K562 (cell line): ENCODE results near the gene PPP1R10. TPM values are rescaled to one million over a fixed set of nuclear protein-coding genes. Genes with fewer than 3 reads are reported as not detected.

Experiments used
- ATAC-seq: fragments of 200-7000 bp; cut with Tn5 transposase; 3 replicates; pipeline ENCODE4 v1.9.1; 2020; ENCODE audit warnings: moderate library complexity
- BruUV-seq: library from RNA; stranded (reverse); fragments of 400-500 nt; replicated peaks from 2 replicates; lab custom pipeline; 2021; lab: Mats Ljungman, UMichigan
- CTCF ChIA-PET: fragments of 300-600 bp; formaldehyde crosslinking; extraction: SDS; loops from one replicate; lab custom pipeline; 2021; ENCODE audit warnings: low intra/inter-chr PET ratio; lab: Yijun Ruan, JAX
- POLR2A ChIA-PET: fragments of 300-600, 350-650 bp; sonication (Branson Sonifier 250); formaldehyde crosslinking; extraction: SDS; loops from one replicate; lab custom pipeline; 2021; ENCODE audit warnings: antibody characterized with exemption, inconsistent platforms; lab: Yijun Ruan, JAX
- DNase-seq, 4 experiments: peaks; one replicate each; pipeline versions ENCODE4 v3.0.0 to v3.0.0-alpha.2; 2011 to 2018; ENCODE audit warnings: low spot score in 3 of 4, mixed read lengths in 3 of 4; ENCODE audit errors: extremely low read depth in 1 of 4
- FAIRE-seq: peaks from 2 replicates; lab custom pipeline; 2011; peaks lifted over from hg19 to GRCh38; lab: Jason Lieb, UNC
- H2AFZ ChIP-seq: 2 replicates; pipeline ENCODE4 v1.6.0; 2011; ENCODE audit warnings: low read depth, low read length, control low read depth, inconsistent platforms
- H3K27ac ChIP-seq: fragments of 200-600 bp; 3 replicates; pipeline ENCODE4 v1.8.0; 2011; ENCODE audit warnings: low read depth, mild to moderate bottlenecking, control low read depth, inconsistent platforms, low read length, moderate library complexity, mixed read lengths; ENCODE audit errors: extremely low read depth
- H3K27me3 ChIP-seq, 2 experiments: fragments of 300-600 bp in 1 of 2; 2 replicates in 1 of 2; 3 replicates in 1 of 2; pipeline versions ENCODE4 v1.6.0 to v1.8.0; 2011; ENCODE audit warnings: inconsistent platforms in 2 of 2, low read length in 2 of 2, mild to moderate bottlenecking in 1 of 2, mixed read lengths in 1 of 2, moderate library complexity in 1 of 2; ENCODE audit not compliant: control insufficient read depth in 2 of 2, insufficient read depth in 2 of 2
- H3K36me3 ChIP-seq: fragments of 300-600 bp; 3 replicates; pipeline ENCODE4 v1.8.0; 2011; ENCODE audit warnings: mild to moderate bottlenecking, low read length, inconsistent platforms; ENCODE audit not compliant: control insufficient read depth, insufficient read depth
- H3K4me1 ChIP-seq, 2 experiments: fragments of 200-600 bp in 1 of 2; replicated peaks in 1 of 2; 2 replicates in 1 of 2; 3 replicates in 1 of 2; pipeline versions ENCODE4 v1.5.1 to v1.8.0; 2011; ENCODE audit warnings: inconsistent platforms in 2 of 2, low read length in 2 of 2, mild to moderate bottlenecking in 1 of 2, mixed read lengths in 1 of 2, moderate library complexity in 1 of 2; ENCODE audit not compliant: control insufficient read depth in 2 of 2, insufficient read depth in 2 of 2
- H3K4me2 ChIP-seq: 2 replicates; pipeline ENCODE4 v1.6.1; 2011; ENCODE audit warnings: low read length, control low read depth, inconsistent platforms, mixed read lengths; ENCODE audit not compliant: insufficient read depth
- H3K4me3 ChIP-seq: fragments of 200-600 bp; sonication (generic), shearing (Covaris generic); 2 replicates; pipeline ENCODE4 v1.5.1; 2016; ENCODE audit warnings: control low read depth, inconsistent platforms
- H3K79me2 ChIP-seq: fragments of 200-600 bp; 3 replicates; pipeline ENCODE4 v1.8.0; 2011; ENCODE audit warnings: low read length, inconsistent platforms; ENCODE audit not compliant: control insufficient read depth, insufficient read depth
- H3K9ac ChIP-seq, 2 experiments: 2 replicates each; pipeline versions ENCODE4 v1.6.0 to v1.6.1; 2011; ENCODE audit warnings: low read depth in 2 of 2, low read length in 2 of 2, control low read depth in 1 of 2, inconsistent platforms in 1 of 2, mild to moderate bottlenecking in 1 of 2, mixed read lengths in 1 of 2; ENCODE audit not compliant: insufficient read depth in 1 of 2
- H3K9me1 ChIP-seq: one replicate; pipeline ENCODE4 v1.6.0; 2011; ENCODE audit warnings: inconsistent platforms, mild to moderate bottlenecking, low read length, moderate library complexity; ENCODE audit not compliant: control insufficient read depth, insufficient read depth
- H3K9me3 ChIP-seq: replicated peaks from 2 replicates; pipeline ENCODE4 v1.5.1; 2011; ENCODE audit warnings: low read depth, low read length, inconsistent platforms; ENCODE audit not compliant: control insufficient read depth, insufficient read depth
- H4K20me1 ChIP-seq: replicated peaks from 2 replicates; pipeline ENCODE4 v1.6.1; 2011; ENCODE audit warnings: low read length, inconsistent platforms, mixed read lengths; ENCODE audit not compliant: control insufficient read depth, insufficient read depth
- ARID3A ChIP-seq: IDR thresholded peaks from 2 replicates; pipeline ENCODE4 v1.6.1; 2012; ENCODE audit warnings: low read depth, low read length, improper control_type of control experiment, borderline replicate concordance
- HCFC1 ChIP-seq: IDR thresholded peaks from 2 replicates; pipeline ENCODE4 v1.6.1; 2012; ENCODE audit warnings: low read depth, low read length, improper control_type of control experiment
- MITF ChIP-seq: IDR thresholded peaks from 2 replicates; pipeline ENCODE4 v1.6.1; 2014; ENCODE audit warnings: antibody characterized with exemption
- POLR2A ChIP-seq: fragments of 450-650 bp; conservative IDR thresholded peaks from 2 replicates; pipeline ENCODE4 v1.6.1; 2016
- RBFOX2 ChIP-seq: fragments of 200-400 bp; formaldehyde crosslinking; IDR thresholded peaks from 2 replicates; pipeline ENCODE4 v1.6.1; 2017; ENCODE audit warnings: low read depth, mild to moderate bottlenecking, low read length, moderate library complexity
- ZNF12 ChIP-seq: sonication (generic); formaldehyde crosslinking; IDR thresholded peaks from 2 replicates; pipeline ENCODE4 v1.4.0; 2020; ENCODE audit warnings: mild to moderate bottlenecking, missing genetic modification reagents
- ZNF586 ChIP-seq: fragments of 450-650 bp; formaldehyde crosslinking; conservative IDR thresholded peaks from 2 replicates; pipeline ENCODE4 v1.4.0; 2020; ENCODE audit warnings: mild to moderate bottlenecking, moderate library complexity
- WGBS: fragments of 100-300 bp; shearing (Covaris generic); methylation state at CpG from one replicate; pipeline ENCODE4 v1.1.6; 2016; ENCODE audit warnings: low coverage, mixed read lengths; ENCODE audit not compliant: insufficient coverage; ENCODE audit errors: missing lambda C conversion rate; 5-methylcytosine and 5-hydroxymethylcytosine counted together
- in situ Hi-C: fragments of 300-500 bp; cut with MboI; formaldehyde crosslinking; loops from 4 replicates; pipeline ENCODE4 v1.15.0; 2018; ENCODE audit warnings: inconsistent platforms, mixed read lengths
- intact Hi-C: fragments of 100-400 bp; cut with micrococcal nuclease; formaldehyde crosslinking; loops from 2 replicates; pipeline ENCODE4 v1.14.2; 2022
- polyA plus RNA-seq, 8 experiments: library from polyadenylated mRNA; depleted of rRNA in 4 of 8; stranded (reverse) in 5 of 8; unstranded in 3 of 8; fragments of >200 nt; fragmentation: Nextera tagmentation in 2 of 8; fragmentation: Illumina TruSeq in 1 of 8; extraction: Ambion mirVana in 2 of 8; extraction: Trizol in 1 of 8; gene quantifications; 2 replicates each; pipeline versions ENCODE4 v1.2.1 to v1.2.3, GENCODE V29; 2011 to 2014; ENCODE audit warnings: inconsistent platforms in 1 of 8, missing spikeins in 1 of 8
- total RNA-seq, 7 experiments: library from RNA; depleted of rRNA in 6 of 7; stranded (reverse); fragments of >200 nt in 6 of 7; fragmentation: Illumina TruSeq in 2 of 7; extraction: Trizol in 2 of 7; gene quantifications; 2 replicates each; pipeline versions ENCODE4 v1.2.1 to v1.2.3, GENCODE V29; 2011 to 2021; ENCODE audit warnings: low replicate concordance in 1 of 7
- TF ChIP-seq, protein P1 (sequence below): sonication (generic); formaldehyde crosslinking; IDR thresholded peaks from 2 replicates; pipeline ENCODE4 v1.8.1; 2023; ENCODE audit warnings: mild to moderate bottlenecking, missing genetic modification reagents

Gene PPP1R10
- total and polyA plus RNA-seq, 9 of the 15 experiments (the other 6 are each of a cell fraction or from before 2014, with no cell fraction given): 14.1 to 65.5 (median 32.6) TPM

- DNase-seq (no peak), ATAC-seq (no peak)
- peaks cover 67% of the 10 kb centered on the region for H3K36me3 ChIP-seq
Measured at GRCh38 chr6:30651143-30651542, 34.1 kb upstream of the PPP1R10 start.

More at GRCh38 chr6:30651143-30651542, 34.1 kb upstream of the PPP1R10 start:
- ChIA-PET CTCF (interaction anchor here (0.6 kb wide), 1 partner anchor 70 kb away, joined by 3 read pairs; no protein-coding TSS in a partner anchor), POLR2A (interaction anchor here (1.0 to 4.4 kb wide), 6 partner anchors 8 to 80 kb away, joined by 3 to 17 read pairs (median 6); partner anchors contain the start of gene MRPS18B)
- H3K4me3 ChIP-seq: no peak overlapping the region
- no peaks in the 10 kb centered on the region for H3K27me3 ChIP-seq
- WGBS: 94% methylated on average over 11 of the region's 12 CpGs
- peaks cover 7 to 24% of the 10 kb centered on the region in 2 experiments for H3K4me1 ChIP-seq
- H3K9me1 ChIP-seq: no peaks in the 10 kb centered on the region
- no peak overlapping the region for H3K9ac ChIP-seq
- TF ChIP-seq ZNF12 (CRISPR knock-in tag) (no peak), ARID3A (no peak), ZNF586 (CRISPR knock-in tag) (no peak), RBFOX2 (0 out of 2 replicates have a peak, but pooled peaks have one; percentile 12), POLR2A (peak; percentile 2; the same call in 1 of the 2 replicates), HCFC1 (no peak), MITF (no peak)
- TF ChIP-seq, protein P1, sequence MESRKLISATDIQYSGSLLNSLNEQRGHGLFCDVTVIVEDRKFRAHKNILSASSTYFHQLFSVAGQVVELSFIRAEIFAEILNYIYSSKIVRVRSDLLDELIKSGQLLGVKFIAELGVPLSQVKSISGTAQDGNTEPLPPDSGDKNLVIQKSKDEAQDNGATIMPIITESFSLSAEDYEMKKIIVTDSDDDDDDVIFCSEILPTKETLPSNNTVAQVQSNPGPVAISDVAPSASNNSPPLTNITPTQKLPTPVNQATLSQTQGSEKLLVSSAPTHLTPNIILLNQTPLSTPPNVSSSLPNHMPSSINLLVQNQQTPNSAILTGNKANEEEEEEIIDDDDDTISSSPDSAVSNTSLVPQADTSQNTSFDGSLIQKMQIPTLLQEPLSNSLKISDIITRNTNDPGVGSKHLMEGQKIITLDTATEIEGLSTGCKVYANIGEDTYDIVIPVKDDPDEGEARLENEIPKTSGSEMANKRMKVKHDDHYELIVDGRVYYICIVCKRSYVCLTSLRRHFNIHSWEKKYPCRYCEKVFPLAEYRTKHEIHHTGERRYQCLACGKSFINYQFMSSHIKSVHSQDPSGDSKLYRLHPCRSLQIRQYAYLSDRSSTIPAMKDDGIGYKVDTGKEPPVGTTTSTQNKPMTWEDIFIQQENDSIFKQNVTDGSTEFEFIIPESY: peak; percentile 67; the same call in 1 of the 2 replicates
- no peak for FAIRE-seq
- intact Hi-C loops: no loop called here
- H3K27ac ChIP-seq: no peak overlapping the region
- H3K79me2 ChIP-seq: peaks cover 36% of the 10 kb centered on the region
- in situ Hi-C loops: no loop called here
- no peak overlapping the region for H2AFZ ChIP-seq
- no TSS peak for BruUV-seq
- no peaks in the 10 kb centered on the region for H4K20me1 ChIP-seq
- H3K9me3 ChIP-seq: no peaks in the 10 kb centered on the region
- H3K4me2 ChIP-seq: no peak overlapping the region
